ENCODE measurements around the gene EPB41L4B.

GRCh38 chr9:109122726-109123621 lies 197.9 kb downstream of the EPB41L4B start:
- TF ChIP-seq CTCF (IDR thresholded peaks at IDR 0.05; ENCODE audit: low read depth, low read length) (no peak), MAX (IDR thresholded peaks at IDR 0.05; ENCODE audit: low read depth, low read length) (no peak), POLR2A (IDR thresholded peaks at IDR 0.05; ENCODE audit: extremely low read depth, insufficient read length) (no peak)

All from NB4 (cell line).